Activated CD8-positive, alpha-beta memory T cell treated with anti-CD3 and anti-CD28 coated beads, Interleukin-2, amount 50 U/mL, for 1 hour (primary cell): ENCODE data around the gene FNDC11.

Source experiments
- DNase-seq: peaks from one replicate; pipeline ENCODE4 v3.0.0-alpha.2; 2020; ENCODE audit errors: extremely low read depth

The FNDC11 gene

DNA sequence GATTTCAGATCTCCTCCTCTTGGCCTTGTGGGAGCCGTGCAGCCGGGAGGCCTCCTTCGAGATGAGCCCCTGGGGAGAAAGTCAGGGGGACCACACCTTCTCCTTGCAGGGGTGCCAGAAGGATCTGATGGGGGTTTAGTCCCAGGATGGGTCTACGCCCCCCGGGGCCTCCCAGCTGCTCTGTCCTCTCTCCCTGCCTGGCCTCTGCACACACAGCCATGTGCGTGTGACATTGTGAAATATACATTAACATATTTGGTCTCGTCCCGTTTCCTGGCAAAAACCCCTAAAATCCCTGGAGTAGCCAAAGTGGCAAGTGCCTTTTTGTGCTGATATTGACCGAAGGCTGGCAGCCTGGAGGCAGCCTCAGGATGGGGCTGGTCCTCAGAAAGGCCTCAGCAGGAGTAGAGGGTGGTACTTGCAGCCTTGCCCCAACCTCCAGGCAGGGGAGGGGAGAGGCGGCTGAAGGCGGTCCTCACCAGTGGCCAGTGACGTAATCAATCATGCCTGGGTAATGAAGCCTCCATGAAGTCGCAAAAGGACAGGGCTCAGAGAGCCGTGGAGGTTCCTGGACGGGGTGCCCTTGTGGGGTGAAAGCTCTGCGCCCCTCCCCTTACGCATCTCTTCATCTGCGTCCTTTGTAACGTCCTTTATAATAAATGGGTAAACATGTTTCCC, 25.2 kb downstream of the FNDC11 start:
- DNase-seq: no peak

DNA sequence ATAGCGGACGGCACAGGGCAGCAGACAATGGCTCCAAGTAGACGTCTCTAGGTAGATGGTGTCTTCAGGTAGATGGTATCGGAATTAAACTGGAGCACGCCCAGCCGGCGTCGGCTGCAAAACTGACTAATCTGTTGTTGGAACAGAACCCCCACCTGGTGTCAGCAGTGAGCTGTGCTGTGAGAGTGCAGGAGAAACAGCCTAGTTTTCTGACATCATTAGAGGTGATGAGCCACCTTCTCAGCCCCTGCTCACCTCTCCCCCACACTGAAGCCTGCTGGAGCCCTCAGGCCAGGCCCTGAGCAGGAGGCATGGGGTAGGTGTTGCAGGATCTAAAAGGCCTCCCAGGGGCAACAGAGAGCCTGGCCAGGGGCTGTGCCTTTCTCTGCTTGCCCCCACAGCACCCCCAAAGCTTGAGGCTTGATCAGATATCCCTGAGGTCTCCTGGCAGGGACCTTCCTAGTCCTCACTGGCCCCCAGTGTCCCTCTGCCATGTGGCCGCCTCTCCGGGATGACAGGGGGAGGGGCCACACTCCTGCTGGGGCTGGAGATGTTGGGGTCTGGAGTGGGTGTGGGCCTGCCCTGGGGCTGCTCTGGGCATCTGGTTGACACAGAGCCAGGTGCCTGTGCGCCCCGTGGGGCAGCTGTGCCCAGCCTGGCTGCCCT, 27.0 kb downstream of the FNDC11 start:
- peak; percentile 58 for DNase-seq

DNA sequence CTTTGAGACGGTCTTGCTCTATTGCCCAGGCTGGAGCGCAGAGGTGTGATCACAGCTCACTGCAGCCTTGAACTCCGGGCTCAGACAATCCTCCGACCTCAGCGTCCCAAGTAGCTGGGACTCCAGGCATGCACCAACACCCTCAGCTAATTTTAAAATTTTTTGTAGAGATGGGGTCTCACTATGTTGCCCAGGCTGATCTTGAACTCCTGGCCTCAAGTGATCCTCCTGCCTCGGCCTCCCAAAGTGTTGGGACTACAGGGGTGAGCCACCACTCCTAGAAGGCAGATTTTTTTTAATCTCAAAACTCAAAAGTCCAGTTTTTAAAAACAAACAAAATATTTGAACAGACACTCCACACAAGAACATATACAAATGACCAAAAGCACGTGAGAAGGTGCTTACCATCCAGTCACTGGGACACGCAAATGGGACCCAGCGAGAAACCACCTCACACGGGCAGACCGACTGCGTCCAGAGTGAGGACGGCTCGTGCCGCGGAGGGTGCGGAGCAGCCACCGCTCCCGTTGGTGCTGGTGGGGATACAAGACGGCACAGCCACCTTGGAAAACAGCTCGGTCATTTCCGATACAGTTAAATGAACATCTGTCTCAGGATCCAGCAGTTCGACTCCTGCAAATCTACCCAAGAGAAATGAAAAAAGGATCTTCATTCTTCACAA, 28.6 kb downstream of the FNDC11 start:
- DNase-seq: no peak

DNA sequence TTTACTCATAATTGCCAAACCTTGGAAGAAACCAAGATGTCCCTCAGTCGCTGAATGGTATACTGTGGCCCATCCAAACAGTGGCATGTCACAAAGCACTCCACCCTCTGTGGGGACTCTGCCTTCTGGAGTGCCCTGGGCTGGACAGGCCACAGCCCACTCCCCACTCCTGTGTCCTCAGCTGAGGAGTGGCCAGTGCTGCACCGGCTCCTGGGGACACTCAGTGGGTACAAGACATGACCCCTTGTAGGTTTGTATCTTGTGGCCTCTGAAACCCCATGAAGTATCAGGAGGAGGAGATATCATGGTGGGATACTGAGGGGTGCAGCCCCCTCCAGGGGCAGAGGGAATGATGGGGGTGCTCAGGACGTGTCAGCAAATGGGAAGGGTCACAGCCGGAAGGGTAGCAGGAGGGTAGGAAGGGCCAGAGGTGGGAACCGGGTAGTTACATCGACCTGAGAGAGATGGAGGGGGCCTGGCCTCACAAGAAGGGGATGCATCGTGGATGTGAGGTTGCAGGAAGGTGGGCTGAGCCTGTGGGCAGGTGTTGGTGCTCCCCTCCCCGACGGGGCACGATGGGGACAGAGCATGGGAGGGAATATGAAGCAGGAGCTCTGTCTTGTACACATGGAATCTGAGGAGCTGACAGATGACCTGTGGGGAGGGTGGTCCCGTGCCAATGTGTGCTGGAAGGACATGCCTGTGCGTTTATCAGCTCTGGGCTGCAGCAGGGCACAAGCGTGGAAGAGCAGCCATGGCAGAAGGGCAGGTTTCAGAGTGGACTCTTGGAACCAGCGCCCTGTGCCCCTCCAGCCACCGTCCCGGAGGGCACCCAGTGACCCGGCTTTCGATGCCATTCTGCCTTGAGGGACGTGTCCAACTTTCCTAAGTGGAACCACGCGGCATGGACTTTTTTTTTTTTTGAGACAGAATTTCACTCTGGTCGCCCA, 31.9 kb downstream of the FNDC11 start:
- DNase-seq: no peak

DNA sequence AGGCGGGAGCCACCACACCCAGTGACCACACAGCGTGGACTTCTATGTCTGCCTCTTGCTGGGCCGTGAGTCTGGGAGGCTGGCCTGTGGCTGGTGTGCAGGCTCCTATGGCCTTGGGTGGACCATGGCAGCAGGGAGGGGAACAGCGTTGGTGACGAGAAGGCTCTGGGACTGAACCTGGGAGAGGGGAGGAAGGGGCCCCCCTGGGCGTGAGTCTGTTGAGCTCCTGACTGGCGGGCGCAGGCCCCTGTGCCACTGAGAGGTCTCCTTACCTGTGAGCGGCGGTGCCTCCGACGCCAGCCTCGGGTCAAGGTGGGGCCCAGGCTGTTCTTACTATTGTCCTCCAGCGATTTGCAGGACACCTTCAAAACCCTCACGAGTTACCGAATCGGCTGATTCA, 32.8 kb downstream of the FNDC11 start:
- DNase-seq: no peak

DNA sequence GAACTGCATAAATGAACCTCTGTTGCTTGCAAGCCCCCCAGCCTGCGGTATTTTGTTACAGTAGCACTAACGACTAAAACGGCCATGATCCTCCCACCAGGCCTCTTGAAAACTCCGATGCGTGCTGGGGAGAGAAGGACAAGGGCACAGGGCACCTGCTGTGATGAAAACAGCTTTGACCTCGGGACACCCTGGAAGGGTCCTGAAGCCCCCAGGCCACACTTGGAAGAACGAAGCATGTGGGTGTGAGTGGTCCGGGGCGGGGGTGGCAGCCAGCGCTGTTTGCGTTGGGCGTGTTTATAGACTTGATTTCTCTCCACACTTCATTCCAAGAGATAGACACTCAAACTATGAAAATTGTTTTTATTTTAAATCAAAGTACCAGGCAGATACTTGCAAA, 33.3 kb downstream of the FNDC11 start:
- no peak for DNase-seq

DNA sequence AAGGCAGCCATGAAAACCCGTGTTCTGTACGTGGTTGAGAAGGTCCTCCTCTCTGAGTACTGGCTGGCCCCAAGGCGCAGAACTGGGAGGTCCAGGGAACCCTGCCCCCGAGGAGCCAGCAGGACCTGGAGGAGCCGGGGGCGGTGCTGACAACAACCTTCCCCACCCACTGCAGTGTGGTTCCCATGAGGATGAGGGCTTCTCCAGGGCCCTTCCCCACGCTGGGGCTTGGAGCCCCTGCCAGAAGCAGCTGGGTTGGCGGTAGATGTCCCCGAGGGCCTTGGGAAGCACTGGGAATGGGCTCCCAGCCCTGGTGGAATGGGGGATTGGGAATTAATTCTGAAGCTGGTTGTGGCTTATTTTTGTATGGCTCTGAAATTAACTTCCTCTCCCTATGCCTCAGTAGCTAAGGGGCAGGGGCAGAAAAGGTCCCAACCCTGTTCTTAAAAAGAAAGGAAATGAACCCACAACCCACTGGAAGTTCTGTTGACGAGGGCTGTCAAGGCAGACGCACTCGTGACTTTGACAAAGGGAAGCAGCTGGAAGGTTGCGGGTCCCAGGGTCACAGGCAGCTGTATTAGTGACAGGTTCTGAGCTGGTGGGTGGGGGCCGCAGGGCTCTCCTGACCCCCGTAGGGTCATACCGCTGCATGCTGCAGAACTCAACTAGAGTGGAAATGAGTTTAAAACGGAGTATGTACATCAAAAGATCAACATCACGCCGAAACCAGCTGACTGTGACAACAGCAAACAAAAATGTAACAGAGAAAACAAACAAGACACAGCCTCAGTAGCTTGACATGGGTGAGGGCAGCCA, 34.0 kb downstream of the FNDC11 start:
- no peak for DNase-seq

DNA sequence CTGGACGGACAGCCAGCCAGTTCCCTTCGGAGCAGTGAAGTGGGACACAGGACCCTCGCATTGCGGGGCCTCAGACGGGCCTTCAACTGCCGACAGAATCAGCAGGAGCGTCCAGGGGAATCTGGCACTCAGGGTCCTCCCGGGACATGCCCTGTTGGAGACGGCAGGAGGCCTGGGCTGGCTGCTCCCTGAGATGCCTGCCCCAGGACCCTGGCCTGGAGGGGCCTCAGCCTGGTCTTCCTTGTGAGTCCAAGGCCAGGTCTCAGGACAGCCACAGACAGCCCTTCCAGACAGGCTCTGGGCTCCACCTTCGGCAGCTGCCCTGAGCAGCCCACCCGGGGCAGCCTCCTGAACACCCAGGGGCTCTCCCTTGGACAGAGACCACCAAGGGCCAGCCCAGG, 34.7 kb downstream of the FNDC11 start:
- DNase-seq: no peak

DNA sequence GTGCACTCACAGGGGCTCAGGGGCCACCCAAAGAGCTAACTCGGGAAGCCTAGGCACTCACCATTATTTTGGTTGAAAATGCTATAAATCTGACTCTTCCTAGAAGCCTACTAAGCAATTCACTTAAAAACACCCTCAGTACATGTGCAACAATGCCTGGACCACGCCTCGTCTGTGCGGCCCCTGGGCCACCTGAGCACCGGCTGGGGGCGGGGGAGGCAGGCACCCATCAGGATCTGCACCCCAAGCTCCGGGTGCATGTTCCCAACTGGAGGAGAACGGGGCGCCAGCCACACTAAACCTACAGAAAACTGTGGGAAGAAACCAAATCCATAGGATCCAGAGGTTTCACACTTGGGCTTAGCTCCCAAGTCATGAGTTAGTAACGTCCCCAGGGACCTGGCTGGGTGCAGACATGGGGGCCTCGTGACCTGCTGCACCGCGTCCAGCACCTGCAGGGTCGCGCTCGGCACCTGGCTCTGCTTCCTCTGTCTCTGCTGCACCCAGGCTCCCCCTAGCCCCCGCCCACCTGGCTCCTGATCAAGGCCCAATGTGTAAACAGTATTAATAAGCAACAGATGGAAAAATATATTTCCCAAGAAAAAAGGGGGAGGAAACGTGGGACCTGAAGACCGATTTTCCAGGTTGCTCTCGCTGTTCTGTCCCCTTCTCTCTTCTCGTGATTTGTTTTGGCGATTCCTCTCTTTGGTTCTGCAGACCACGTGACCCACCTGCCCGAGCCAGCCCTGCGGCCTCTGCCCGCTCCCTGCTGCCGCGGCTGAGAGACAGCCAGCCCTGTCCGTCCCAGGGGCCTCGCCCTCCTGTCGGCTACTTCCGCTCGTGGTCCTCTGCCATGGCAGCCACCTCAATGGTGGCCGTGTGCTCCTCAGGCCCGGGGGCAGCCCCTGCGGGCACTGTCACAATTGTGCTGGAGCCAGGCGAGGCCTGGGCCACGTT, 35.6 kb downstream of the FNDC11 start:
- no peak for DNase-seq

DNA sequence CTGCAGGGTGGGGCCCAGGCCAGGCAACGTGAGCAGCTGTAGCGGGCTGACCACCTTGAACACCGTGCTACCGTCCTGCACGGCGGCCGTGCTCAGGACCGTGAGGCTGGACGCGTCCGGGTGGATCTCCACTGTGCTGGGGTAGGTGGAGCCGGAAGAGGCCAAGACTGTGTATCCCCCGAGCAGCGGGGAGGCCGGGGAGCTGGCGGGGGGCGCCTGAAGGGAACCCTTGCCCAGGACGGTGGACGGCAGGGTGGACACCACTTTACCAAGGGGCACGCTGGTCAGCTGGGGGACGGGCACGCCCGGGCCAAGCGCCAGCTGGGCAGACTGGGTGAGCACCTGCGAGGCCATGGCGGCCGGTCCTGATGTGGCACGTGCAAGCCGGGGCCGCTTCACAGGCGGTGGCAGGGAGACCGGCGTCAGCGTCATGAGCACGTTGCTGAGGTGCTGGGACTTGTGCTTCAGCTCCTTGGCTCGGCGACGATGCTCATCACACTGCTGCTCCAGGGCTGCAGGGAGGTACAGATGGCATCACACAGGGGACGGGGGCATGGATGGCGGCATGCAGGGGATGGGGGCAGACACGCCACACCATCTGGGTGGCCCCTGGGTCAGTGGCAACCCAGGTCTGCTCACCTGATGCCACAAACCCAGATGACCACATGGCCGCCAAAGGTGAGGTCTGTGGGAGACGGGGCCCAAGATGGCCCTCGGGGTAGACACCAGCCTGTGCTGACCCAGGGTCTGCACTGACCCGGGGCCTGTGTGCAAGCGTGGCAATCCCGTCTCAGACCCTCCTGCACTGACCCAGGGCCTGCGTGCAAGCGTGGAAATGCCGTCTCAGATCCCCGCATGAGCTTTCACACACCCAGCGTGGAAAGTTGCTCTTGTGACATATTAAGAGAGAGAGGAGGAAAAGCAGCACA, 36.5 kb downstream of the FNDC11 start:
- DNase-seq: no peak

DNA sequence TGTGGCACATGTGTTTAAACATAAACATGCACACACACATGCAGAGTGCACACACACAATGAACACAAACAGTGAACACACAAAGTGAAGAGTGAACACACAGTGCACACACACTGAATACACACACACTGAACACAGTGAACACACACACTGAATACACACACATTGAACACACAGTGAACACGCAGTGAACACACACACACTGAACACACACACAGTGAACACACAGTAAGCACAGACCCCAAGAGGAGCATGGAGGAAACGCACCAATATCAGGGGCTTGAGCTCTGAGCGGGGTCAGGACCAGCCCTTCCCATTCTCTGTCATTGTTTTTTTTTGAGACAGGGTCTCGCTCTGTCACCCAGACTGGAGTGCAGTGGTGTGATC, 37.2 kb downstream of the FNDC11 start:
- no peak for DNase-seq

DNA sequence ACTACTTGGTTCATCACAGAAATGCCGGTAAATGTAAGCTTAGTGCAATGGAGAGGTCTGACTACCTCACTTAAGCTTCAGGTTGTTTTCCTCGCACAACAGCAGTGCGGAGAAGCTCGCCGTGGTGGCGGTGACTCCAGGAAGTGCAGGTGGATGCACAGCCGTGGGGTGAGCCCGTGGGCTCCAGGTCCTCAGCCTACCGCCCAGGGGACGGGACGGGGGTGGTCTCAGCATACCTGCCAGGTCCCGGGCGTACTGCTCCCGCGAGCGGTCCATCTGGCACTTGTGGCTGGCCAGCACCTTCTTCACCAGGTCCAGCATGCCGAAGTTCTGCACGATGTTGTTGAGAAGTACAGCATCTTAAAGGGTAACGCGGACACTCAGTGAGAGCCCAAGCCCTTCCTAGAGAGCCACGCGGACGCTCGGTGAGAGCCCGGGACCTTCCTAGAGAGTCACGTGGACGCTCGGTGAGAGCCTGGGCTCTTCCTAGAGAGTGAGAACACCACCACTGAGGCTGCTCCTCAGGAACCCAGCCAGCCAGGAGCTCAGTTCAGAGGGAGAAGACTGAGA, 37.9 kb downstream of the FNDC11 start:
- DNase-seq: no peak

DNA sequence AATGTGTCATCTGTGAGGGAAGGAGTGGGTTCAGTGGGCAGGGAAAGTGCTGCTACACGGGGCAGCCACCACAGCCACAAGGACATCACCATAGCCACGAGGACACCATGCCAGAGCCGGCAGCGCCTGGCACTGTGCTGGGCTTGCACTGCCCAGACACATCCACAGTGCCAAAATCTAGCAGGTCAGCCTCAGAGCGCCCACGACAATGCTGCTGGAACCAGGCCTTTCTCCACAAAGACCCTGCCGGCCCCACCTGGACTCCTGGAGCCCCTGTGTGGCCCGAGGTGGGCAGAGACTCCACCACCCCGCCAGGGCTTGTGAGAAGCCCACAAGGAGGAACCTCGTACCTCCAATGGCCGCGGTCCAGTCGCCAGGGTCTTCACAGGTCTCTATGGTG, 38.7 kb downstream of the FNDC11 start:
- DNase-seq: no peak

DNA sequence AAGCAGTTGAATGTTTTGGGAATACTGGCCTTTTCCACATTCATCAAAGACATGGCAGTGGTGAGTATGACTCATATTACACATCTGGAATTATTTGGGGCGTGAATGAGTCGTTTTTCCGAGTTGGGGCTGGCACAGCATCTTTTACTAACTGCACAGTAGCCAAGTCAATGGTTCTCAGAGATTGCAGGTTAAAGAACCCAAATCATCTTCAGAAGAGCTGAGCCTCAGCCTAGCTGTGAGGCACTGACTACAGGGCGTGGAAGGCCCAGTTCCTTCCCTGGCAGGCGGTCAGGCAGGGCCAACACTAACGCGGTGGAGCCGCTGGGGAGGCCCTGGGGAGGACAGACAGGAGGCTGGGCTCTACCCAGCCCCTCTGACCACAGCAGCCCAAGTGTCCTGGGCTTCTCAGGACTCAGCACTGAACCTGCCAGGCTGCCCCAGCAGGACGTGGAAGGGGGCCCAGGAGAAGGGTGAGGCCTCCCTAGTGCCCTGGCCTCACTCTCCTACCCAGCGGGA, 40.1 kb downstream of the FNDC11 start:
- DNase-seq: no peak

DNA sequence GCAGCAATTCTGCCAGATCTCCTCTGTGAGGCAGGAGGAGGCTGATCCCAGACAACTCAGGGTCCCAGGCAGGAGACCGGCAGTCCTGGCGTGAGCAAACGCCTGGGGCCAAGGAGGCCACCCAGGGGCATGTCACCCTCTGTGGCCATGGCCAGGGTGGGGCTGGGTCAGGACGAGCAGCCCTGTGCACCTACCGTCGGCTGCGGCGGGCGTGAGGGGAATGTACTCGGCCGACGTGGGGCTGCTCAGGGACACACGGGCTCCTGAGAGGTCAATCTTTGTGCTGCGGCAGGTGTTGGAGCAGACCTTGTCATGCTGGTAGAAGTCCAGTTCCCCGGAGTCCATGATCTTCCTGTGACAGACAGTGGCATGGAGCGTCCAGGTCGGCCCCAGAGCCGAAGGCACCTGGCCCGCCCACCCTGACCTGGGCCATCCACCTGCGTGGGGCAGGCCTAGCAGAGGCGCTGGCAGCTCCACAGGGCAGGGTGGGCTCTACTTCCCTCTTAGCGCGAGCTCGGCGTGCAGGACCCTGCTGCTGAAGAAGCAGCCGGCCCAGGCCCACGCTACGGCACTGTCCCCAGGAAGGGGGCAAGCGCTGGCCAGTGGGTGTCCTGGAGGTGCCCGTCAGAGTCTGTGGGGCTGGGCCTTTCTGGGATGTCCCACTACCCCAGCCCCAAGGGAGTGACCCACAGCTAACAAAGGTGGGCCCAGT, 41.6 kb downstream of the FNDC11 start:
- no peak for DNase-seq

DNA sequence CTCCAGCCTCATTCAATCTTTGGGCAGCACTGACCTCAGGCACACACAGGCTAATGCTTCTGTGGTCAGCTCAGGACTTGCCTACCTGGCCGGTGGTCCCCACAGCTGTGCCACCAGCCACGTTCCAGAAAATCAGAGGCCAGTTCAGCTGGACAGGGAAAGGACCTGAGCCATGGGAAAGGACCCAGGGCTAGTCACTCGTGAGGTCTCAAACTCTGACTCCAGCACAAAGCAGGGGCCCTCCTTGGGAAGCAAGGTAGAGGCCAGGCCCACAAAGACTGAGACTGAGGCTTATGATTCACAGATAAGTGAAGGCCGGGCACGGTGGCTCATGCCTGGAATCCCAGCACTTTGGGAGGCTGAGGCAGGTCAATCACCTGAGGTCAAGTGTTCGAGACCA, 42.5 kb downstream of the FNDC11 start:
- DNase-seq: no peak

DNA sequence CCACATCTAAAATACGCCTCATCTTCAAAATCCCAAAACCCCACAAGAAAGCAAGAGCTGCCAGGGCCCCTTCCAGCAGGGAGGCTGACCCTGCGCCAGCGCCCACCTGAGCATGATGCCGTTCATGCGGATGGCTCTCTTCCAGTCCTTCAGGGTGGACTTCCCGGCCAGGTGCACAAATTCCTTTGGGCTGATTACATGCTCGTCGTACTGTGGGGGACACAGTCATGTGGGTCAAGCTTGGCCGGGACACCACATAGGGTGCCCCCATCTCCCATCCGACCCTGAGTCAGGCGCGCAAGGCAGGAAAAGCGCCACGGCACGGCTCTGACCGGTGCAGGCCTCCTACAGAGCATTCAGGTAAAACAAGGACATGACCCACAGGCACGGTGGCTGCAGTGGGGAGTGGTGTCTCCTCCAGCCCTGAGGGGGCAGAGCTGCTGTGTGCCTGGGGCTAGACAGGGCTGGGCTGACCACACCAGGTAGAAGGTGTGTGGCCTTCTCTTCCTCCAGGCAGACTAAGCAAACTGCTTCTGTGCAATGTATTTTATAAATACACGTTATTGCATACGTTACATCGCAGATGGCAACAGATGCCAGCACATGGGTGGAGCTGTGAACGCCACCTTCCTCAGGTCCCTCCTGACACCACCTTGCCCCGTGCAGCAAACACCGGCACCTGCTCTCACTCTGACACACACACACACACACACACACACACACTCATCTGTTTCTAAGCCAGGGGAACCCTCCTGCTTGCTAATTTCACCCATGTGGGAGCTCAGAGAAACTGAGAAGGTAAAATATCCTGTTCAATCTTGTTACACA, 43.9 kb downstream of the FNDC11 start:
- no peak for DNase-seq
